Measurements from ENCODE around the gene PPL. TPM values are rescaled to one million over a fixed set of nuclear protein-coding genes. Genes with fewer than 3 reads are reported as not detected.

Gene PPL
- total and polyA plus RNA-seq, 4 donors, result 19.9 to 89.0 (median 52.8) TPM

GRCh38 chr16:4879049-4879448 is 57.9 kb downstream of the PPL start:
- no peak overlapping the region for H3K4me3 ChIP-seq
- H3K27me3 ChIP-seq (ENCODE audit: control insufficient read depth in 3 of 3, insufficient read depth in 3 of 3, low read length in 2 of 3), result no peaks in the 10 kb centered on the region
- no peak overlapping the region for H3K27ac ChIP-seq (ENCODE audit: low read depth in 1 of 2, low read length in 1 of 2)
- ATAC-seq (ENCODE audit: insufficient read depth, low FRiP score) (no peak), DNase-seq (no peak)
- no peaks in the 10 kb centered on the region for H3K9me3 ChIP-seq (ENCODE audit: control insufficient read depth in 4 of 4, insufficient read depth in 3 of 4, low read length in 3 of 4)
- H3K36me3 ChIP-seq (ENCODE audit: control insufficient read depth in 4 of 4, insufficient read depth in 4 of 4, low read length in 4 of 4), result peaks cover 50 to 73% (median 59%) of the 10 kb centered on the region in 4 donors
- 78 to 87% methylated on average over 4 of the region's 4 CpGs for WGBS, 2 donors
- TF ChIP-seq CTCF (IDR thresholded peaks at IDR 0.05; ENCODE audit: control extremely low read depth, extremely low read depth), result no peak
- H3K9ac ChIP-seq (ENCODE audit: insufficient read depth in 1 of 2, low read length in 2 of 2), result no peak overlapping the region
- peaks cover 0 to 8% (median 0%) of the 10 kb centered on the region in 5 donors for H3K4me1 ChIP-seq (ENCODE audit: control insufficient read depth in 5 of 5, insufficient read depth in 5 of 5, low read length in 5 of 5)

GRCh38 chr16:4877380-4877685 is 59.6 kb downstream of the PPL start:
- Histone ChIP-seq H3K27me3 (ENCODE audit: control insufficient read depth in 3 of 3, insufficient read depth in 3 of 3, low read length in 2 of 3) (no peaks in the 10 kb centered on the region), H3K9ac (ENCODE audit: insufficient read depth in 1 of 2, low read length in 2 of 2) (no peak overlapping the region), H3K36me3 (ENCODE audit: control insufficient read depth in 4 of 4, insufficient read depth in 4 of 4, low read length in 4 of 4) (peaks cover 52 to 73% (median 60%) of the 10 kb centered on the region in 4 donors), H3K4me3 (no peak overlapping the region), H3K9me3 (ENCODE audit: control insufficient read depth in 4 of 4, insufficient read depth in 3 of 4, low read length in 3 of 4) (no peaks in the 10 kb centered on the region), H3K4me1 (ENCODE audit: control insufficient read depth in 5 of 5, insufficient read depth in 5 of 5, low read length in 5 of 5) (peaks cover 0 to 5% (median 0%) of the 10 kb centered on the region in 5 donors), H3K27ac (ENCODE audit: low read depth in 1 of 2, low read length in 1 of 2) (no peak overlapping the region)
- DNase-seq (no peak), ATAC-seq (ENCODE audit: insufficient read depth, low FRiP score) (no peak)
- 87 to 90% methylated on average over 14 of the region's 14 CpGs for WGBS, 2 donors
- no peak for TF ChIP-seq CTCF (IDR thresholded peaks at IDR 0.05; ENCODE audit: control extremely low read depth, extremely low read depth)

GRCh38 chr16:4876646-4877379 is 60.1 kb downstream of the PPL start:
- no peak overlapping the region for H3K4me3 ChIP-seq
- DNase-seq, result no peak
- no peaks in the 10 kb centered on the region for H3K27me3 ChIP-seq (ENCODE audit: control insufficient read depth in 3 of 3, insufficient read depth in 3 of 3, low read length in 2 of 3)
- no peak overlapping the region for H3K9ac ChIP-seq (ENCODE audit: insufficient read depth in 1 of 2, low read length in 2 of 2)
- H3K36me3 ChIP-seq (ENCODE audit: control insufficient read depth in 4 of 4, insufficient read depth in 4 of 4, low read length in 4 of 4), result peaks cover 52 to 74% (median 64%) of the 10 kb centered on the region in 4 donors
- no peaks in the 10 kb centered on the region for H3K9me3 ChIP-seq (ENCODE audit: control insufficient read depth in 4 of 4, insufficient read depth in 3 of 4, low read length in 3 of 4)
- TF ChIP-seq CTCF (IDR thresholded peaks at IDR 0.05; ENCODE audit: control extremely low read depth, extremely low read depth), result no peak
- peaks cover 0 to 1% (median 0%) of the 10 kb centered on the region in 5 donors for H3K4me1 ChIP-seq (ENCODE audit: control insufficient read depth in 5 of 5, insufficient read depth in 5 of 5, low read length in 5 of 5)
- H3K27ac ChIP-seq (ENCODE audit: low read depth in 1 of 2, low read length in 1 of 2), result no peak overlapping the region
- no peak for ATAC-seq (ENCODE audit: insufficient read depth, low FRiP score)
- WGBS, 2 donors, result 86 to 93% methylated on average over 11 of the region's 11 CpGs

- no peak overlapping the region for H3K27ac ChIP-seq (ENCODE audit: low read depth in 1 of 2, low read length in 1 of 2)
- no peak for TF ChIP-seq CTCF (IDR thresholded peaks at IDR 0.05; ENCODE audit: control extremely low read depth, extremely low read depth)
- no peaks in the 10 kb centered on the region for H3K9me3 ChIP-seq (ENCODE audit: control insufficient read depth in 4 of 4, insufficient read depth in 3 of 4, low read length in 3 of 4)
- peaks cover 41 to 72% (median 63%) of the 10 kb centered on the region in 4 donors for H3K36me3 ChIP-seq (ENCODE audit: control insufficient read depth in 4 of 4, insufficient read depth in 4 of 4, low read length in 4 of 4)
- no peaks in the 10 kb centered on the region for H3K27me3 ChIP-seq (ENCODE audit: control insufficient read depth in 3 of 3, insufficient read depth in 3 of 3, low read length in 2 of 3)
- H3K4me3 ChIP-seq, result no peak overlapping the region
- DNase-seq, result no peak
- no peak for ATAC-seq (ENCODE audit: insufficient read depth, low FRiP score)
- peaks cover 0 to 7% (median 0%) of the 10 kb centered on the region in 5 donors for H3K4me1 ChIP-seq (ENCODE audit: control insufficient read depth in 5 of 5, insufficient read depth in 5 of 5, low read length in 5 of 5)
- H3K9ac ChIP-seq (ENCODE audit: insufficient read depth in 1 of 2, low read length in 2 of 2), result no peak overlapping the region
- 91 to 94% methylated on average over 8 of the region's 8 CpGs for WGBS, 2 donors
Observed at GRCh38 chr16:4874666-4875065, 62.3 kb downstream of the PPL start.
